A549 (cell line): ENCODE results near the gene MEN1. TPM values are rescaled to one million over a fixed set of nuclear protein-coding genes. Genes with fewer than 3 reads are reported as not detected.

Experiments
- ATAC-seq, 2 experiments: fragments of 200-7000 bp in 1 of 2; fragments of >200 bp in 1 of 2; cut with Nextera tagmentation in 1 of 2; cut with Tn5 transposase in 1 of 2; 3 replicates each; pipeline versions ENCODE4 v1.8.0 to v1.9.1; 2018 to 2020; ENCODE audit warnings: mild to moderate bottlenecking in 1 of 2, moderate library complexity in 1 of 2
- CTCF ChIA-PET: fragments of 300-600 bp; sonication (Branson Sonifier 250); formaldehyde crosslinking; extraction: SDS; loops from one replicate; lab custom pipeline; 2021; ENCODE audit warnings: antibody characterized with exemption, inconsistent platforms; lab: Yijun Ruan, JAX
- POLR2A ChIA-PET: fragments of 350-600 bp; formaldehyde crosslinking; extraction: SDS; loops from one replicate; lab custom pipeline; 2021; ENCODE audit warnings: antibody characterized with exemption, inconsistent platforms; lab: Yijun Ruan, JAX
- DNase-seq, 2 experiments: peaks; one replicate each; pipeline versions ENCODE4 v3.0.0 to v3.0.0-alpha.2; 2011 to 2016; ENCODE audit warnings: low read depth in 1 of 2, low spot score in 1 of 2
- FAIRE-seq: peaks from 2 replicates; lab custom pipeline; 2011; peaks lifted over from hg19 to GRCh38; lab: Jason Lieb, UNC
- H3K27ac ChIP-seq, 2 experiments: fragments of >200 bp; sonication (Bioruptor Twin); formaldehyde crosslinking; 3 replicates each; pipeline ENCODE4 v1.5.1; 2016 to 2017
- H3K4me1 ChIP-seq: fragments of >200 bp; sonication (Bioruptor Twin); formaldehyde crosslinking; 3 replicates; pipeline ENCODE4 v1.6.1; 2016
- H3K4me2 ChIP-seq: fragments of >200 bp; sonication (Bioruptor Twin); formaldehyde crosslinking; 3 replicates; pipeline ENCODE4 v1.6.1; 2016
- H3K4me3 ChIP-seq: fragments of >200 bp; sonication (Bioruptor Twin); formaldehyde crosslinking; 3 replicates; pipeline ENCODE4 v1.5.1; 2016
- H3K9me3 ChIP-seq: fragments of >200 bp; sonication (Bioruptor Twin); formaldehyde crosslinking; 3 replicates; pipeline ENCODE4 v1.6.1; 2016
- CBX2 ChIP-seq: fragments of 200-600 bp; sonication (generic); IDR thresholded peaks from 2 replicates; pipeline ENCODE4 v1.6.1; 2016; ENCODE audit warnings: low read depth, mild to moderate bottlenecking, borderline replicate concordance
- CEBPB ChIP-seq, 2 experiments: fragments of >200 bp in 1 of 2; sonication (Bioruptor Twin) in 1 of 2; formaldehyde crosslinking in 1 of 2; IDR thresholded peaks; 2 replicates each; pipeline ENCODE4 v1.6.1; 2012 to 2016
- CHD2 ChIP-seq: fragments of 150-350 bp; IDR thresholded peaks from 2 replicates; pipeline ENCODE4 v1.6.1; 2014; ENCODE audit warnings: low read length; ENCODE audit not compliant: partially characterized antibody
- EHF ChIP-seq: fragments of 250-450 bp; sonication (Bioruptor Pico); IDR thresholded peaks from 2 replicates; pipeline ENCODE4 v1.5.0; 2020; ENCODE audit warnings: mild to moderate bottlenecking
- EHMT2 ChIP-seq: fragments of 200-600 bp; sonication (generic); IDR thresholded peaks from 2 replicates; pipeline ENCODE4 v1.6.1; 2016; ENCODE audit warnings: antibody characterized with exemption, low read depth, mild to moderate bottlenecking, moderate library complexity
- FOSL2 ChIP-seq, 2 experiments: fragments of 450-650 bp in 1 of 2; fragments of >200 bp in 1 of 2; sonication (Bioruptor Twin) in 1 of 2; formaldehyde crosslinking; IDR thresholded peaks; 2 replicates each; pipeline versions ENCODE4 v1.5.0 to v1.6.1; 2016 to 2020; ENCODE audit warnings: mild to moderate bottlenecking in 1 of 2, moderate library complexity in 1 of 2
- HDAC2 ChIP-seq: fragments of 200-600 bp; sonication (generic); IDR thresholded peaks from 2 replicates; pipeline ENCODE4 v1.6.1; 2016
- HEYL ChIP-seq: fragments of 250-450 bp; sonication (Bioruptor Pico); IDR thresholded peaks from 2 replicates; pipeline ENCODE4 v1.8.0; 2021; ENCODE audit warnings: mild to moderate bottlenecking, moderate library complexity
- HOXA7 ChIP-seq: fragments of 250-450 bp; sonication (Bioruptor Pico); IDR thresholded peaks from 2 replicates; pipeline ENCODE4 v1.5.0; 2020; ENCODE audit warnings: mild to moderate bottlenecking, moderate library complexity
- HOXB13 ChIP-seq: fragments of 250-450 bp; sonication (Bioruptor Pico); IDR thresholded peaks from 2 replicates; pipeline ENCODE4 v1.5.0; 2020; ENCODE audit warnings: low read depth, mild to moderate bottlenecking, moderate library complexity
- JUNB ChIP-seq: fragments of >200 bp; sonication (Bioruptor Twin); formaldehyde crosslinking; IDR thresholded peaks from 2 replicates; pipeline ENCODE4 v1.6.1; 2016
- KDM5A ChIP-seq: fragments of 200-600 bp; sonication (generic); IDR thresholded peaks from 2 replicates; pipeline ENCODE4 v1.6.1; 2016; ENCODE audit warnings: antibody characterized with exemption, mild to moderate bottlenecking
- NFE2L2 ChIP-seq: fragments of 150-350 bp; conservative IDR thresholded peaks from 2 replicates; pipeline ENCODE4 v1.6.1; 2014; ENCODE audit warnings: low read length
- PBX3 ChIP-seq: IDR thresholded peaks from 2 replicates; pipeline ENCODE4 v1.6.1; 2012
- PHF8 ChIP-seq: fragments of 200-600 bp; sonication (generic); IDR thresholded peaks from 2 replicates; pipeline ENCODE4 v1.6.1; 2016; ENCODE audit warnings: low read depth, mild to moderate bottlenecking, antibody characterized with exemption, moderate library complexity, borderline replicate concordance
- POLR2A ChIP-seq: IDR thresholded peaks from 2 replicates; pipeline ENCODE4 v1.6.1; 2012; ENCODE audit warnings: mild to moderate bottlenecking, low read length
- POLR2AphosphoS2 ChIP-seq: conservative IDR thresholded peaks from 2 replicates; pipeline ENCODE4 v1.6.1; 2012; ENCODE audit warnings: low read length, improper control_type of control experiment, inconsistent platforms
- RCOR1 ChIP-seq: fragments of 150-350 bp; IDR thresholded peaks from 2 replicates; pipeline ENCODE4 v1.6.1; 2014; ENCODE audit warnings: antibody characterized with exemption, low read length, low read depth
- RFX5 ChIP-seq: fragments of 450-650 bp; IDR thresholded peaks from 2 replicates; pipeline ENCODE4 v1.7.1; 2014; ENCODE audit warnings: antibody characterized with exemption, mild to moderate bottlenecking, moderate library complexity
- RNF2 ChIP-seq: fragments of 200-600 bp; sonication (generic); IDR thresholded peaks from 2 replicates; pipeline ENCODE4 v1.6.1; 2016; ENCODE audit warnings: low read depth, mild to moderate bottlenecking, antibody characterized with exemption, moderate library complexity, borderline replicate concordance
- SREBF2 ChIP-seq: fragments of 450-650 bp; IDR thresholded peaks from 2 replicates; pipeline ENCODE4 v1.6.1; 2014; ENCODE audit warnings: mild to moderate bottlenecking, moderate library complexity
- TFCP2L1 ChIP-seq: fragments of 250-450 bp; sonication (Bioruptor Pico); IDR thresholded peaks from 2 replicates; pipeline ENCODE4 v1.5.0; 2021; ENCODE audit warnings: mild to moderate bottlenecking
- TP53 ChIP-seq: fragments of 250-450 bp; sonication (Bioruptor Pico); IDR thresholded peaks from 2 replicates; pipeline ENCODE4 v1.5.0; 2021; ENCODE audit warnings: mild to moderate bottlenecking, moderate library complexity
- ZC3H11A ChIP-seq: fragments of 450-650 bp; IDR thresholded peaks from 2 replicates; pipeline ENCODE4 v1.6.1; 2014; ENCODE audit warnings: antibody characterized with exemption, mild to moderate bottlenecking
- ZFP36 ChIP-seq: fragments of 450-650 bp; IDR thresholded peaks from 2 replicates; pipeline ENCODE4 v1.6.1; 2014; ENCODE audit warnings: borderline replicate concordance; ENCODE audit not compliant: partially characterized antibody
- ZSCAN20 ChIP-seq: fragments of 250-450 bp; sonication (Bioruptor Pico); IDR thresholded peaks from 2 replicates; pipeline ENCODE4 v1.8.0; 2022; ENCODE audit warnings: mild to moderate bottlenecking, moderate library complexity
- WGBS: methylation state at CpG from one replicate; pipeline ENCODE4 v1.1.6; 2017; ENCODE audit errors: missing lambda C conversion rate; 5-methylcytosine and 5-hydroxymethylcytosine counted together
- polyA plus RNA-seq, 4 experiments: library from polyadenylated mRNA; depleted of rRNA in 3 of 4; stranded (reverse); fragments of >200 nt; fragmentation: RNase III in 1 of 4; extraction: RNeasy Plus Mini Kit Qiagen cat#74134 plus additional on column Dnase treatment in 1 of 4; gene quantifications; 2 replicates in 3 of 4; 3 replicates in 1 of 4; pipeline ENCODE4 v1.2.3, GENCODE V29; 2011 to 2017
- TF ChIP-seq, protein P1 (sequence below): fragments of 200-600 bp; sonication (generic); IDR thresholded peaks from 2 replicates; pipeline ENCODE4 v1.6.1; 2016; ENCODE audit warnings: antibody characterized with exemption, mild to moderate bottlenecking, moderate library complexity
- TF ChIP-seq, protein P2 (sequence below): fragments of >200 bp; sonication (Bioruptor Twin); formaldehyde crosslinking; IDR thresholded peaks from 3 replicates; pipeline ENCODE4 v1.5.1; 2016
- TF ChIP-seq, protein P3 (sequence below): fragments of >200 bp; sonication (Bioruptor Twin); formaldehyde crosslinking; IDR thresholded peaks from 3 replicates; pipeline ENCODE4 v1.6.1; 2016

MEN1 gene
- polyA plus RNA-seq, 2 of the 4 experiments (the other 2 are of a cell fraction) = 17.0 to 34.7 TPM

DNA sequence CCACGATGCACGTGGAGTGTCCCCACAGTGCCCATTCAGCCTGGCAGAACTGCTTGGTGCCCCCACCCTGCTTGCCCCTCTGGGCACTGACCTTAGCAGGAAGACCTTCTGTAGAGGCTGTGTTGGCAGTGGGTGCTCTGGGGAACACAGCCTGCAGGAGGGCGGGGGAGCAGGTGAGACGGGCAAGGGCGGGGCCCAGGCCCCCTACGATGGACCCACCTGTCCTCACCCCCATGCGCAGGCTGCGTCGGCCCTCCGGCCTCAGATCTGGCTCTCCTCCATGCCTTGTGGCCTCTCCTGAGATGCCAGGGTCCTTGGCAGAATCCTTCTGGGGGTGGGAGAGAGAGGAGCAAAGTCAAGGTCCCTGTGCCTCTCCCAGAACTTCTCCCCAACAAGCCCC lies 23.2 kb upstream of the MEN1 start:
- no peak for FAIRE-seq
- Histone ChIP-seq H3K4me1 (peaks cover 17% of the 10 kb centered on the region), H3K4me2 (no peak overlapping the region), H3K4me3 (no peak overlapping the region), H3K27ac (no peak overlapping the region), H3K9me3 (no peaks in the 10 kb centered on the region)
- no peak for DNase-seq
- no peak for TF ChIP-seq HOXA7
- no peak for TF ChIP-seq FOSL2 (IDR thresholded peaks at IDR 0.05)
- TF ChIP-seq FOSL2 (CRISPR knock-in tag; IDR thresholded peaks at IDR 0.05) = no peak
- no peak for TF ChIP-seq EHMT2
- TF ChIP-seq, protein P1, sequence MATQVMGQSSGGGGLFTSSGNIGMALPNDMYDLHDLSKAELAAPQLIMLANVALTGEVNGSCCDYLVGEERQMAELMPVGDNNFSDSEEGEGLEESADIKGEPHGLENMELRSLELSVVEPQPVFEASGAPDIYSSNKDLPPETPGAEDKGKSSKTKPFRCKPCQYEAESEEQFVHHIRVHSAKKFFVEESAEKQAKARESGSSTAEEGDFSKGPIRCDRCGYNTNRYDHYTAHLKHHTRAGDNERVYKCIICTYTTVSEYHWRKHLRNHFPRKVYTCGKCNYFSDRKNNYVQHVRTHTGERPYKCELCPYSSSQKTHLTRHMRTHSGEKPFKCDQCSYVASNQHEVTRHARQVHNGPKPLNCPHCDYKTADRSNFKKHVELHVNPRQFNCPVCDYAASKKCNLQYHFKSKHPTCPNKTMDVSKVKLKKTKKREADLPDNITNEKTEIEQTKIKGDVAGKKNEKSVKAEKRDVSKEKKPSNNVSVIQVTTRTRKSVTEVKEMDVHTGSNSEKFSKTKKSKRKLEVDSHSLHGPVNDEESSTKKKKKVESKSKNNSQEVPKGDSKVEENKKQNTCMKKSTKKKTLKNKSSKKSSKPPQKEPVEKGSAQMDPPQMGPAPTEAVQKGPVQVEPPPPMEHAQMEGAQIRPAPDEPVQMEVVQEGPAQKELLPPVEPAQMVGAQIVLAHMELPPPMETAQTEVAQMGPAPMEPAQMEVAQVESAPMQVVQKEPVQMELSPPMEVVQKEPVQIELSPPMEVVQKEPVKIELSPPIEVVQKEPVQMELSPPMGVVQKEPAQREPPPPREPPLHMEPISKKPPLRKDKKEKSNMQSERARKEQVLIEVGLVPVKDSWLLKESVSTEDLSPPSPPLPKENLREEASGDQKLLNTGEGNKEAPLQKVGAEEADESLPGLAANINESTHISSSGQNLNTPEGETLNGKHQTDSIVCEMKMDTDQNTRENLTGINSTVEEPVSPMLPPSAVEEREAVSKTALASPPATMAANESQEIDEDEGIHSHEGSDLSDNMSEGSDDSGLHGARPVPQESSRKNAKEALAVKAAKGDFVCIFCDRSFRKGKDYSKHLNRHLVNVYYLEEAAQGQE = no peak
- TF ChIP-seq, protein P2, sequence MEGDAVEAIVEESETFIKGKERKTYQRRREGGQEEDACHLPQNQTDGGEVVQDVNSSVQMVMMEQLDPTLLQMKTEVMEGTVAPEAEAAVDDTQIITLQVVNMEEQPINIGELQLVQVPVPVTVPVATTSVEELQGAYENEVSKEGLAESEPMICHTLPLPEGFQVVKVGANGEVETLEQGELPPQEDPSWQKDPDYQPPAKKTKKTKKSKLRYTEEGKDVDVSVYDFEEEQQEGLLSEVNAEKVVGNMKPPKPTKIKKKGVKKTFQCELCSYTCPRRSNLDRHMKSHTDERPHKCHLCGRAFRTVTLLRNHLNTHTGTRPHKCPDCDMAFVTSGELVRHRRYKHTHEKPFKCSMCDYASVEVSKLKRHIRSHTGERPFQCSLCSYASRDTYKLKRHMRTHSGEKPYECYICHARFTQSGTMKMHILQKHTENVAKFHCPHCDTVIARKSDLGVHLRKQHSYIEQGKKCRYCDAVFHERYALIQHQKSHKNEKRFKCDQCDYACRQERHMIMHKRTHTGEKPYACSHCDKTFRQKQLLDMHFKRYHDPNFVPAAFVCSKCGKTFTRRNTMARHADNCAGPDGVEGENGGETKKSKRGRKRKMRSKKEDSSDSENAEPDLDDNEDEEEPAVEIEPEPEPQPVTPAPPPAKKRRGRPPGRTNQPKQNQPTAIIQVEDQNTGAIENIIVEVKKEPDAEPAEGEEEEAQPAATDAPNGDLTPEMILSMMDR = no peak
- no peak for TF ChIP-seq TP53
- TF ChIP-seq SREBF2 = no peak
- TF ChIP-seq POLR2AphosphoS2 = no peak
- no peak for TF ChIP-seq PHF8
- no peak for TF ChIP-seq CHD2
- TF ChIP-seq CBX2 = no peak
- TF ChIP-seq HDAC2 = no peak
- TF ChIP-seq HEYL (CRISPR knock-in tag) = no peak
- TF ChIP-seq CEBPB (IDR thresholded peaks at IDR 0.05) = no peak
- no peak for TF ChIP-seq EHF (CRISPR knock-in tag)
- no peak for TF ChIP-seq KDM5A
- POLR2A ChIA-PET = no interaction called here
- no peak for ATAC-seq
- 91% methylated on average over 6 of the region's 10 CpGs for WGBS
- CTCF ChIA-PET = interaction anchor here (0.8 to 39.4 kb wide), 6 partner anchors 11 to 181 kb away, joined by 3 to 1607 read pairs (median 38); partner anchors contain the start of genes ARL2, CDC42BPG and EHD1

DNA sequence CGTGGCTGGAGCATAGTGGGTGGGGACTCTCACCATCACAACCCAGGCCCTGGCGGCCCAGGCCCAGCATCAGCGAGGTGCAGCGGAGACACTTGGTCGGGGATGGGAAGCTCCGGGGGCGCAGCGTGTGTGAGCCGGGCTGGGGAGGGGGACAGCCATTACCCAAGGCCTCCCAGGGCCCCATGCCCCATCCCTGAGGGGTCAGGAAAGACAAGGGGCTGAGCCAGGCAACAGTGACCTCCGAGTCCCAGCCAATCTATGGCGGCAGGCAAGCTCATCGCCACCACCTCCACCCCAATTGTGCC lies 22.8 kb upstream of the MEN1 start:
- WGBS = 91% methylated on average over 11 of the region's 12 CpGs
- CTCF ChIA-PET = interaction anchor here (0.6 to 39.4 kb wide), 5 partner anchors 13 to 181 kb away, joined by 3 to 1607 read pairs (median 3); partner anchors contain the start of genes ARL2, CDC42BPG and EHD1

More for the DNA sequence above, 22.8 kb upstream of the MEN1 start:
- Histone ChIP-seq H3K27ac (no peak overlapping the region), H3K9me3 (no peaks in the 10 kb centered on the region), H3K4me1 (peaks cover 17% of the 10 kb centered on the region), H3K4me2 (no peak overlapping the region), H3K4me3 (no peak overlapping the region)
- DNase-seq = no peak
- TF ChIP-seq, protein P2 = no peak
- TF ChIP-seq, protein P3, sequence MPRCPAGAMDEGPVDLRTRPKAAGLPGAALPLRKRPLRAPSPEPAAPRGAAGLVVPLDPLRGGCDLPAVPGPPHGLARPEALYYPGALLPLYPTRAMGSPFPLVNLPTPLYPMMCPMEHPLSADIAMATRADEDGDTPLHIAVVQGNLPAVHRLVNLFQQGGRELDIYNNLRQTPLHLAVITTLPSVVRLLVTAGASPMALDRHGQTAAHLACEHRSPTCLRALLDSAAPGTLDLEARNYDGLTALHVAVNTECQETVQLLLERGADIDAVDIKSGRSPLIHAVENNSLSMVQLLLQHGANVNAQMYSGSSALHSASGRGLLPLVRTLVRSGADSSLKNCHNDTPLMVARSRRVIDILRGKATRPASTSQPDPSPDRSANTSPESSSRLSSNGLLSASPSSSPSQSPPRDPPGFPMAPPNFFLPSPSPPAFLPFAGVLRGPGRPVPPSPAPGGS = no peak
- TF ChIP-seq PBX3 (no peak), HOXB13 (no peak), ZC3H11A (no peak), RFX5 (no peak), RCOR1 (no peak), PHF8 (no peak), POLR2A (no peak), NFE2L2 (no peak), JUNB (no peak), RNF2 (no peak), TFCP2L1 (no peak), ZSCAN20 (CRISPR knock-in tag) (no peak), ZFP36 (no peak)
- ATAC-seq = no peak
- no peak for FAIRE-seq
- POLR2A ChIA-PET = no interaction called here
